NCI-H748 (cell line): ENCODE data around the gene SGCB.
"Not testable (repeated sequence)": the region's sequence is repeated elsewhere in the genome, so short reads cannot be mapped to it uniquely, and the experiment has no call there.

Source experiments
- DNase-seq: peaks from one replicate; lab custom pipeline; 2025; ENCODE audit not compliant: unreplicated experiment; lab: John Stamatoyannopoulos, UW

Gene SGCB, protein sequence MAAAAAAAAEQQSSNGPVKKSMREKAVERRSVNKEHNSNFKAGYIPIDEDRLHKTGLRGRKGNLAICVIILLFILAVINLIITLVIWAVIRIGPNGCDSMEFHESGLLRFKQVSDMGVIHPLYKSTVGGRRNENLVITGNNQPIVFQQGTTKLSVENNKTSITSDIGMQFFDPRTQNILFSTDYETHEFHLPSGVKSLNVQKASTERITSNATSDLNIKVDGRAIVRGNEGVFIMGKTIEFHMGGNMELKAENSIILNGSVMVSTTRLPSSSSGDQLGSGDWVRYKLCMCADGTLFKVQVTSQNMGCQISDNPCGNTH

DNA sequence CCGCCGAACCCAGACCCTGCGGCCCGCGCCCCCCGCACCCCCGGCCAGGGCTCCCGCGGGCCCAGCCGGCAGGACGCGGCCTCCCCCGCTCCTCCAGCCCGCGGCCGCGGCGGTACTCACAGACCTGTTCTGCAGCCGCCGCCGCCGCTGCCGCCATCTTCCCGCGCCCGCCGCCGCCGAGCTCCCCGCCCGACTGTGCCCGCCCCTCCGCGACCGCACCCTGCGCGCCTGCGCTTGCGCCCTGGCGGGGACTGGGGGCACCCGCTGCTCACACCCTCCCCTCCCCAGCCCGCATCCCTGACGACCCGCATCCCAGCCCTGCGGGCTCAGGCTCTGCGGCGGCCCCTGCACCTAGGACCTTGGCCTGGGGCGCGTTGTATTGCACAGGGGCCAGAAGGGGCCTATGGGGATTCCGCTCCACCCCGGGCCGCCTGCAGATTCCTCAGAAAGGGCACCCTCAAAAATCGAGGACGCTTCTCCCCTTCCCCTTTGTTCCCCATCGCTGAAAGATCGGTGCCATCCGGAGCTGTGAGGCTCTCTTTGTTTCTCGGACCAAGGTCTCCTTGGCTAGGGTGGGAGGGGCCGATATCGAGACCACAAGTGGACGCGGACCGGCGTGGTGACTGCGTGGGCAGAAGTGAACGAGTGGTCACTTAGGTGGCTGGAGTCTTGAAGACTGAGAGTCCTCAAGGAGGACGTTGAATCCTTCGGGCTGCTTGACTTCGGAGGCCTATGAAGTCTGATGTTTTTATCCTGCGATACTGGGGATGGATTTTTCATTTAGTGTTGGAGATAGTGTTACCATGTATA lies at the start of gene SGCB:
Gene SGCB, minus strand, starts transcription at position 197 of the 810 bp plus-strand sequence. Its CDS starts 40 bp downstream, at position 157.
- peak; percentile 77 for DNase-seq

DNA sequence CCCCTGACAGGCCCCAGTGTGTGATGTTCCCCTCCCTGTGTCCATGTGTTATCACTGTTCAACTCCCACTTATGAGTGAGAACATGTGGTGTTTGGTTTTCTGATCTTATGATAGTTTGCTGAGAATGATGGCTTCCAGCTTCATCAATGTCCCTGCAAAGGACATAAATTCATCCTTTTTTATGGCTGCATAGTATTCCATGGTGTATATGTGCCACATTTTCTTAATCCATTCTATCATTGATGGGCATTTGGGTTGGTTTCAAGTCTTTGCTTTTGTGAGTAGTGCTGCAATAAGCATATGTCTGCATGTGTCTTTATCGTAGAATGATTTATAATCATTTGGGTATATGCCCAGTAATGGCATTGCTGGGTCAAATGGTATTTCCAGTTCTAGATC lies 48.3 kb upstream of the SGCB start:
- DNase-seq: not testable (repeated sequence)

DNA sequence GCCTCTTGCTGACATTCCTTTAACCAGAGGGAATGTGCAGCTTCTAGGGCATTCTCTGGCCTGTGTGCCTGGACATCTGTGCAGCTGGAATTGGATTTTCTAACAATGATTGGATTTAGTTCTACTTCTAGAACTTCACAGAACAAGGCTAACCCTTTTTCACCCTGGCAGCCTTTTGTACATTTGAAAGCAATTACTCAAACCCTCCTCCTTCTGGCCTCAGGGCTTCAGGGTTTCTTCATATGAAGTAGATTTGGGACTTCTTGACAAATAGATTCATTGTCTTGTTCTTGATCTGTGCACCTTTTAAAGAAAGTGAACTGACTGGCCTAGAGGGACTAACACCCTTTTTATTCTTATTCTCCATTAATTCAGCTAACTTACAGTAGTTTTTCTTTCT lies 43.1 kb upstream of the SGCB start:
- no peak for DNase-seq

DNA sequence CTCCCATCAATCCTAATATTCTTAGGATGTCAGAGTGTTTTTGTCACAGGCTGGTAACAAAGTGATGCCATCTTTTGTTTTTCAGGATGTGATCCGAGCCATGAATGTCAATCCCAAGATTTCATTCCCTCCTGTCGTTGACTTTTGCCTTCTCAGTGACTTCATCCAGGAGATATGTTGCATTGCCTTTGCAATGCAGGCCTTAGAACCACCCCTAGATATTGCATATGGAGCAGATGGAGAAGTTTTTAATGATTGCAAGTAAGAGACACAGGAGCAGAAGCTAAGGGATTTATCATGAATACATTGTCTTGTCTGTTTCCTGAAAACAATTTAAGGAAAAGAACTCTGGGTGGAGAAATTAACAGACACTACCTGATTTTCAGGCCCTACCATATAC lies 41.6 kb upstream of the SGCB start:
- no peak for DNase-seq

DNA sequence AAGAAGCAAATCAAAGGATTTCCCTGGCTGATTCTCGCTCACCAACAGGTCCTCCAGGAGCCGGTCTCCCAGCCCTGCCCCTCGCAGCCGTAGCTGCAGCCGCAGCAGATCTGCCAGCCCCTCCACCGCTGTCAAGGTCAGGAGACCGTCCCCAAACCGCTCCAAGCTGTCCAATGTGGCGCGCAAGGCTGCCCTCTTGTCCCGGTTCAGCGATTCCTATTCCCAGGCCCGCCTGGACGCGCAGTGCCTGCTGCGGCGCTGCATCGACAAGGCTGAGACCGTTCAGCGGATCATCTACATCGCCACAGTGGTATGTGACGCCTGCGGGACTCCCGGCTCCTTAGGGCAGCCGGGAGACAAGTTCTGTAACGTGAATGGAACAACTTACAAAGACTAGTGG lies 38.6 kb upstream of the SGCB start:
- DNase-seq: peak; percentile 1

DNA sequence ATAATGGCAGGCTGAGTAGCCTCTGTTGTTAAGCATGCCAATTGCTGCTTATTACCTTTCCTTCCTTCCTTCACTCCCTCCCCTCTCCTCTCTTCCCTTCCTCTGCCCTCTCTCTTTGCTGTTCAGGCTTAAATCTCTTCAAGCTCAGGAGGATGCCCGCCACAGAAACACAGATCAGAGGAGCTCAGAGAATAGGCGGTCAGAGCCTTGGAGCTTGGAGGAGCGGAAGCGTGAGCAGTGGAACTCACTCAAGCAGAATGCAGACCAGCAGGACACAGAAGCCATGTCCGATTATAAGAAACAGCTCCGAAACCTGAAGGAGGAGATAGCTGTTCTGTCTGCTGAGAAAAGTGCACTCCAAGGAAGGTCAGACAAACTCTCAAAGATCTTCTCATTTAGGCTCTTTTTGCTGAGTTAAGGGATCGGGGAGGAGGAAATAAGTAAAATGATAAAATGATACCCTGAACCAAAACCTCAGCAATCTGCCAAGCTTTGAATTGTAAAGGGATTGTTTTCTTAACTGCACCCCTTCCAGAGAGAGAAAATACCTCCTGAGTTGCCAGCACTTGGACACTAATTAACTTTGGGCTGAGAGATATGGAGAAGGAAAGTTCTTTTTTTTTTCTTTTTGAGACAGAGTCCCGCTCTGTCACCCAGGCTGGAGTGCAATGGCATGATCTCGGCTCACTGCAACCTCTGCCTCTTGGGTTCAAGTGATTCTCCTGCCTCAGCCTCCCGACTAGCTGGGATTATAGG lies 33.9 kb upstream of the SGCB start:
- DNase-seq: no peak

DNA sequence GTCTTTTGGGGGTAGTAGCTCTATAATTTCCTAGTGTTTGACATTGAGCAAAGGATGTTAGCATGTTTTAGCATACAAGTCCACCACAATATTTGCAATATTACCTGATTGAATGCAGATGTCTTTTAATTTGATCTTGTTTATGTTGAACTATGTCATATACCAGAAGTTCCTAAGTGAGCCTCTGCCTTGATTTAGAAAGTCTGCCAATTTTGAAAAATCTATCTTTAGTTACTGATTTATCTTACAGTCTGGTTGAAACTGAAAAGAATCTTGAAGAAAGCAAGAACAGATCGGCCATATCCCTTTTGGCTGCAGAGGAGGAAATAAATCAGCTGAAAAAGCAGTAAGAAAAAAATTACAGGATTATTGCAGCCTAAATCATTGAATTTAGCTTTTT lies 31.5 kb upstream of the SGCB start:
- DNase-seq: no peak

DNA sequence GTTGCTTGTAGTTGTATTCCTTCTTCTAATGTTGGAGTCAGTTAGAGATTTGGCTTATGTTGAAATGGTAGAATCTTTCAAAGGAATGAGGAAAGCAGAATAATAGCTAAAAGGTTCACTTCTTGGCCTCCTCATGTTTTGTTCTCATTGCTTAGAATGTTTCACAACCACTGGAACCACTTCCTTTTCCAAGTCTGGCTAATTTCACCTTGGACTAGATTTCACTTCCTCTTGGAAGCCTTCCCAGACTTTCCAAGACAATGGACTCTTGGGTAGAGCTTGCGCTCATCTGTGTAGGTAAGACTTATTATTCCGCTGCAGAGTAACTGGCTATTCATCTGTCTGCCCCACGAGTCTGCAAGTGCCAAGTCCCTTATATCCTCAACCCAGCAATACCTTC lies 21.3 kb upstream of the SGCB start:
- DNase-seq: no peak

DNA sequence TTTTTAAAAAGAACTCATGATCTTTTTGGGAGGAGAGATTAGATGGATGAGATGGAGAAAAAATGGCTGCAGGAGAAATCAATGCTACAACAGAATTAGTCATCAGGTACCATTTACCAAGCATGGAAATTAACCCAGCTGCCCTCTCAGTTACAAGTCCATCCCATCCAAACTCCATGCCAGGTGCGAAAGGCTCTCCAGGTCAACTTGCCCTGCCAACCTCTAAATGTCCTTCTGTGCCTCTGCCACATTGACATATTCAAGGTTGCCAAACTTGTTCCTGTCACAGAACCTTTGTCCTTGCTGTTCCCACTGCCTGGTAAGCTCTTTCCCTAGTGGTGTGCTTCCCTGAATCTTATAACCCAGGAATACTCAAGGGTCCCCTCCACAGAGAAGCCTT lies 20.2 kb upstream of the SGCB start:
- DNase-seq: no peak

DNA sequence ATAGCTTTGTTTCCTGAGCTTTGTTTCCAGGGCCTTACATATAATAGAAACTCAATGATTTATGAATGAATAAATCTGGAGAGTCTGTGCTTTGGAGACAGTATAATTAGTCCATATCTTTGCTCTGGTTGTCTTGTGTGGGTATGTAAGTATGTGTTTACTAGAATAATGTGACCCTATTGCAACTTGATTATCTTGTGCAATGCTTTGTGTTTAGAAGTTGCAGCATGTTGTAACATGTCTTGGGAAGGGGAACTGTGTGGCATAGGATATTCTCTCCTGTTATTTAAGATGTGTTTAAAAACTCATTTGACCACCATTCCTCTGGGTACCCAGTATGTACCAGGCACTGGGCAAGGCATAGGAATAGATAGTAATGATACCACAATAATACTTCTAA lies 19.1 kb upstream of the SGCB start:
- DNase-seq: no peak

DNA sequence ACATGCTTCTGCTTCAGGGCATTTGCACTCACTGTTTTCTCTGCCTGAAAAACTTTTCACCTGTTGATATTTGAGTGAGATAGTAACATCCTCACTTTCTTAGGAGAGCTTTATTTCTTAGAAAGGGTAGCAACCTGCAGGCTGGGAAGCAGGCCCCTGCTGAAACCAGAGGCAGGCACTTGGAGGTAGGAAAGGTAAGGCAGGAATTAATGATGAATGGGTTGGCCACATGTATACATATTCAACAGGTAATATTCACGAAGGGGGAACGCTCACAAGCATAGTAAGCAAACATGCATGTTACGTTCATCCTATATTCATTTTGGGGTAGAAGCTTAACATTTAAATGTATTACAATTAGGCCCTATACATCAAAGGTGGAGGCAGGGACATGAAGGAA lies 16.2 kb upstream of the SGCB start:
- no peak for DNase-seq

DNA sequence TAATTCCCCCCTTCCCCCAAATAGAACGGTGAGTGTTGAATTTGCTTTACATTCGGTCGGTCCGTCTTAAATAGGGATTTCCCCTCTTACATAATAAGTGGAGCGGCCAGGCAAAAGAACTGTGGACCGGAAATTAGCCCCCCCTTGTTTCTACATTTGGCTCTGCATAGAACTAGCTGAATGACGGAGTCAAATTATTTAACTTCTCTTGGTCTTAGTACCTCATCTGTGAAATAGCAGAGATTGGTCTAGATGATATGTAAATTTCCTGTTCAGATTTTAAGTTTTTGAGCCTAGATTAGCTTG lies 14.3 kb upstream of the SGCB start:
- peak; percentile 16 for DNase-seq

DNA sequence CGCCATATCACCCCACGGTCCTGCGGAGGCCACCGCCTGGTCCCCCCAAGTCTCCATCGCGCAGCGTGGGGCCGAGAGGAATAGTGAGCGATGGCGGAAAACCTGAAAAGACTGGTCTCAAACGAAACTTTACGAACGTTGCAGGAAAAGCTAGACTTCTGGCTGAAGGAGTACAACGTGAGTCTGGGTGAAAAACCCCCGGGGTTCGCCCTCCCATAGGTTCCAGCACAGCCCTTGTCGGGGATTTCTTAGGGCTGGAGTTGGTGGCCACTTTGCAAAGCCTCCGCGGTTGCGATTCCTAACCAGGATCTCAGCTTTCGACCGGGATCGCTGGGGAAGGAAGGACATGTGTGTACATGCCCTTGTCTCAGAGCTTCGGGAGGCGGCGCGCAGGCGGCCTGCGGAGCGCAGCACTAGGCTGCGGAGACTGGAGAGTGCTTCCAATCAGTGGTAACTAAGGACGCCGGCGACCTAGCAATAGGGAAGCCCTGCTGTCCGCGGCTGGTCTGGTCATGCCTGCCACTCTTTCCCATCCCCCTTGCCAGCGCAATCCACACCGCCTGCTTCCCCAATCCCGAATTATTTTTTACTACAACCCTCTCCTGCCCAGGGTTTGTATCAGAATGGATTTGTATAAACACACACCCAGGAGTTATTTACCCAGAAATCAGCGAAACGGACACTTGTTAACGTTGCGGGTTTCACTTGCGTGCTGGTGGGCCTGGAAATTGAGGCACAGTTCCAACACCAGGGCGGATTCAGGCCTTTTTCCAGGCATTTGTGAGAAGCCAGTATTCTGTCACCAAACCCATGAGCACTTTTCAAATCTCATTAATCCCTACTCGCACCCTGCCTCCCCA lies 13.7 kb upstream of the SGCB start:
- peak; percentile 93 for DNase-seq

DNA sequence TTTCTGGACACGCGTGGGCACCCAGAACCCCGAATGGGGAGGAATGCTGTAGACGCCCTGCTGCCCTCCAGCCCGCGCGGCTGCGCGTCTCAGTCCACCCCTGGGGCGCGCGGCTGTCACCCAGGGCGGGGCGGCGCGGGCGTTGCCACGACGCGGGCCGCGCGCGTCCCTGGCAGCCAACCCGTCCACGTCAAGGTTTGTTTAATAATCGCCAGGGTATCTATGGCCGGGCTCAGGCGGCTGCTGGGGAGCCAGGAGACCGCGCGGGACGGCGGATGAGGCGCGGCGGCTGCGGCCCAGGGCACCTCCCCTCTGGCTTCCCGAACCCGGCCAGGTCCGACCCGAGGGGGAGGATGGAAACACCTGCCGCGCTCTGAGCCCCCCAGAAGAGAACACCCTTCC lies 13.1 kb upstream of the SGCB start, which contains the start of gene SPATA18:
Gene SPATA18, plus strand, starts transcription at position 92 of the 402 bp plus-strand sequence. CDS start 401 bp downstream, outside the sequence.
- peak; percentile 45 for DNase-seq

DNA sequence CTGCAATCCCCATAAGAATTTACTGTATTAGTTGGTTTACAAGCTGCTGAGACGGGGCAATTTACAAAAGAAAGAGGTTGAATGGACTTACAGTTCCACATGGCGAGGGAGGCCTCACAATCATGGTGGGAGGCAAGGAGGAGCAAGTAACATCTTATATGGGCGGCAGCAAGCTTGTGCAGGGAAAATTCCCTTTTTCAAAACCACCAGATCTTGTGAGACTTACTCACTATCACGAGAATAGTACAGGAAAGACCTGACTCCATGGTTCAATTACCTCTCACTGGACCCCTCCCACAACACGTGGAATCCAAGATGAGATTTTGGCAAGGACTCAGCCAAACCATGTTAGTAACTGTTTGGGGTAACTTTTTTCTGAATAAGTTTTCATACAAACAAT lies 11.2 kb upstream of the SGCB start:
- DNase-seq: no peak

DNA sequence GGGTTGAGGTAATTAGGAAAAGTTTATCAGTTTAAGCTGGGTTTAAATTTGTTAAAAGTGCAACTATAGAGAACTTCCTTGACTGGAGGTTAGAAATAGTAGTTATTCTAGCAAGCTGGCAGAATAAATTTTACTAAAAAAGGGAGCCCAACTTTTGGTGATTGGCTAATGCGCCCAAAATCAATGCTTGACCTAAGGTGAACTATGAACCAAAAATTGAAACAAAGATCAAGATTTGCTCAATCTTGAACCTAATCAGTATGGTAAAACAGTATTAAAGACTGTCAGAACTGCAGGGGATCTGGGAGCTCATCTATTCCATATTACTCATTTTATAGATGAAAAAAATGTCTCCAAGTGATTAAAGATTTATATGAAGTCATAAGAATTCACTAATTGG lies 6.9 kb upstream of the SGCB start:
- DNase-seq: no peak

DNA sequence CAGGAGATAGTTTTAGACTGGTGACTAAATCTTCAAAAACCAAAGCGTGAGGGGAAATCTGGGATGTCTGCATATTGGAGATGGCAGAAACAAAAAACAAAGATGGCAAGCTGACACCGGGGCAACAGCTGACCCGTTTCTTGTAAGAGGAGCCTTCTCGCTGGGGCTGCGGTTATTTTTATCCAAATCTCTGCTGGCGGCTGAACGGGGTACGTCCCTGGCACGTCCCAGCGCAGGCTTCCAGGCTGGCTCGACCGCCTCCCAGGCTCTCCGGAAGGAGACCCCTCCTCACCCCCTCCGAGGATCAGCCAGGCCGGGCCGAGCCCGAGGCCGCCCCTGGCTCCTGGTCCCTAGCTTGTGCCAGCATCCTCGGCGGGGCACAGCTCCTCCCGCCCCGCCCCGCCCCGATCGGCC lies 403 bp downstream of the SGCB start:
- peak; percentile 62 for DNase-seq

DNA sequence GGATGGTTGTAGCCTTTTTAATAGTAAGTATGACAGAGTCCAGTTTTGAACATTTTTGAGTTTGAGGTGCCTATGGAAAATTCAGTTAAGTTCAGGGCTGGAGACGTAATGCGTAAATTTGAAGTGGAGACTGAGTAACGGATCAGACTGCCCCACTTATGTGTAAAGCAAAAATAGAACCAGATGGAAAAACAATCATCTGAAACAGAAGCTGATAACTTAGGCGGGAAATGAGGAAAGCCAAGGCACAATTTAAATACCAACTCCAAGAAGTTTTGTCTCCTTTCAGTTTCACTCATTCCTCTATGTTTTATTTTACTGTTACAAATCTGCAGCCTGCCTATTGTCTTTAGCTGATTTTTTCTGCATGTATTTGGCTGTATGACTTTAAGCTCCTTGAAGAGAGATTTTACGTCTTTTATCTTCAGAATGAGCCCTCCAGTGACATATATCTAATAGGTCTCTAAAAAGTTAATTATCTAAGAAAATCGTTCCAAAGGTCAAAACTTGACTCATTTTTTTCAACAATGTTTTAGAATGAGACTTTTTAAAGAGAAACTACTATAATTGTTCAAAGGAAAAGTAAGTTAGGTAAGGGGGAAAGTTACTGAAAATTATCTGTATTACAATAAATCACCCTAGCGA lies 1.1 kb downstream of the SGCB start:
- no peak for DNase-seq

DNA sequence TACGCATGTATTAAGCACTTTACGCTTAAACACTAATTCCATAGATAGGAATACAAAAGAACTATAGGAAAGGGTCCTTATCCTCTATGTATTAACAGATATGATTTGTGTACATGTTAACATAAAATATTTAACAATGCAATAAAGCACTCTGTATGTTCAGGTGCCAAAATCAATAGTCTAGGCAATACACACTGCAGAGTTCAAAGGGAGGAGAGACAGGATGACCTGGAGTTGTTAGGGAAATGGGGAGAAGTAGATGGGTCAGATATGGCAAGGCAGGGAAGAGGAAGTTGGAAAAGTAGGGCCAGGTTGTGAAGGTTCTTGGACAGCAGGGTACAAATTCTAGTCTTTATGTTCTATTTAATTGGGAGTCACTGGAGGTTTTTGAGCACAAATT lies 2.9 kb downstream of the SGCB start:
- DNase-seq: no peak

DNA sequence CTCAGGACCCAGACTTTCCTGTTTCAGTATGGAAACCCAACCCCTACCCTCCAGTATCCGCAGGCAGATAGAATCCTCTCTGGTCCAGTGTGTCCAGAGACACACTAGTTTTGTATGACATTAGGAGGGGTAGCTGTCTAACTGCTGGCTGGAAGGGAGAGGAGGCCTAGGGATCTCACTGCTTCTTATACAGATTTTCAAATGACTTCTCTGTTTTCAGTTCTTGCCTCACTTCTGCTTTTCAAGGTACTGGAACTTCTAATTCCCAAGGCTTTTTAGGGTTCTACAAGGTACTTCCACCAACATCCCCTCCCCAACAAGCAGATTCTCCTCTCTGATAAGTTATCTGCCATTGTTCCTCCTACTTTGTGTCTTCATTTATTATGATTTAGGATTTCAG lies 6.1 kb downstream of the SGCB start:
- no peak for DNase-seq
